Panc1 (cell line): ENCODE data around the gene NCAM2. TPM values are rescaled to one million over a fixed set of nuclear protein-coding genes. Genes with fewer than 3 reads are reported as not detected.

ENCODE experiments used
- ATAC-seq: fragments of 200-7000 bp; cut with Tn5 transposase; 2 replicates; pipeline ENCODE4 v1.9.1; 2020; ENCODE audit warnings: mild to moderate bottlenecking, moderate library complexity
- BruUV-seq: library from RNA; stranded (reverse); fragments of 400-500 nt; replicated peaks from 2 replicates; lab custom pipeline; 2021; lab: Mats Ljungman, UMichigan
- CTCF ChIA-PET: fragments of 300-600 bp; sonication (Branson Sonifier 250); formaldehyde crosslinking; loops from one replicate; lab custom pipeline; 2022; ENCODE audit warnings: antibody characterized with exemption; lab: Charles Lee
- POLR2A ChIA-PET: fragments of 300-600 bp; sonication (Branson Sonifier 250); formaldehyde crosslinking; loops from one replicate; lab custom pipeline; 2022; ENCODE audit warnings: antibody characterized with exemption; lab: Charles Lee
- DNase-seq: peaks from one replicate; pipeline ENCODE4 v3.0.0-alpha.2; 2010; ENCODE audit warnings: low read depth, low spot score
- H3K27ac ChIP-seq: 2 replicates; pipeline ENCODE4 v1.5.1; 2011; ENCODE audit warnings: mild to moderate bottlenecking, low read length, inconsistent platforms
- H3K27me3 ChIP-seq: fragments of 200-500 bp; sonication (Bioruptor generic); 2 replicates; pipeline ENCODE4 v1.6.0; 2014; ENCODE audit warnings: low read length, inconsistent platforms; ENCODE audit not compliant: control insufficient read depth, insufficient read depth
- H3K36me3 ChIP-seq: fragments of 200-500 bp; sonication (Bioruptor generic); 2 replicates; pipeline ENCODE4 v1.5.1; 2014; ENCODE audit warnings: inconsistent platforms, mild to moderate bottlenecking, low read length, moderate library complexity; ENCODE audit not compliant: control insufficient read depth, insufficient read depth
- H3K4me1 ChIP-seq: 2 replicates; pipeline ENCODE4 v1.5.1; 2011; ENCODE audit warnings: inconsistent platforms, mild to moderate bottlenecking, low read length, moderate library complexity; ENCODE audit not compliant: control insufficient read depth, insufficient read depth
- H3K4me3 ChIP-seq, 2 experiments: 2 replicates each; pipeline ENCODE4 v1.5.1; 2011 to 2012; ENCODE audit warnings: low read depth in 2 of 2, low read length in 2 of 2, mild to moderate bottlenecking in 2 of 2, inconsistent platforms in 1 of 2, moderate library complexity in 1 of 2
- H3K9me3 ChIP-seq: fragments of 200-500 bp; sonication (Bioruptor generic); 2 replicates; pipeline ENCODE4 v1.5.1; 2014; ENCODE audit warnings: low read depth, mild to moderate bottlenecking, inconsistent platforms, low read length, moderate library complexity; ENCODE audit not compliant: control insufficient read depth, insufficient read depth
- POLR2AphosphoS5 ChIP-seq: IDR thresholded peaks from 2 replicates; pipeline ENCODE4 v1.6.1; 2012; ENCODE audit warnings: mild to moderate bottlenecking, low read depth, low read length, moderate library complexity
- SIN3A ChIP-seq: IDR thresholded peaks from 2 replicates; pipeline ENCODE4 v1.6.1; 2012; ENCODE audit warnings: low read depth, mild to moderate bottlenecking, low read length, moderate library complexity, borderline replicate concordance; ENCODE audit not compliant: insufficient read depth
- TCF7L2 ChIP-seq: IDR thresholded peaks from 2 replicates; pipeline ENCODE4 v1.6.1; 2011; ENCODE audit warnings: mild to moderate bottlenecking, low read depth, low read length, inconsistent platforms
- in situ Hi-C: cut with HindIII; loops from 2 replicates; pipeline ENCODE4 v1.10.0; 2016; ENCODE audit warnings: low sequenced_read_pairs, low pct_unique_long_range_greater_than_20kb
- intact Hi-C: fragments of 100-400 bp; cut with micrococcal nuclease; formaldehyde crosslinking; loops from one replicate; pipeline ENCODE4 v1.10.0; 2022; ENCODE audit not compliant: unreplicated experiment
- total RNA-seq: library from RNA; stranded (reverse); gene quantifications from one replicate; pipeline ENCODE4 v1.2.1, GENCODE V29; 2021; ENCODE audit not compliant: unreplicated experiment
- TF ChIP-seq, protein P1 (sequence below), 2 experiments: IDR thresholded peaks; 2 replicates each; pipeline ENCODE4 v1.6.1; 2011 to 2012; ENCODE audit warnings: low read depth in 2 of 2, control low read depth in 1 of 2, low read length in 1 of 2, mild to moderate bottlenecking in 1 of 2, moderate library complexity in 1 of 2; ENCODE audit not compliant: insufficient read depth in 1 of 2
- TF ChIP-seq, protein P2 (sequence below): fragments of 450-650 bp; IDR thresholded peaks from 2 replicates; pipeline ENCODE4 v1.5.1; 2017; ENCODE audit warnings: mild to moderate bottlenecking

The NCAM2 gene
- total RNA-seq, 1 experiment from 2014 or later = 2.2 TPM

- no TSS peak for BruUV-seq
- H3K4me3 ChIP-seq = no peak overlapping the region
- ChIA-PET CTCF (no interaction called here), POLR2A (no interaction called here)
- no peaks in the 10 kb centered on the region for H3K27me3 ChIP-seq
- H3K4me1 ChIP-seq = no peaks in the 10 kb centered on the region
- no peak for ATAC-seq
- no peaks in the 10 kb centered on the region for H3K36me3 ChIP-seq
- no peaks in the 10 kb centered on the region for H3K9me3 ChIP-seq
- in situ Hi-C loops (no loop called here), intact Hi-C loops (no loop called here)
- no peak for DNase-seq
- H3K27ac ChIP-seq = no peak overlapping the region
- TF ChIP-seq, protein P1, sequence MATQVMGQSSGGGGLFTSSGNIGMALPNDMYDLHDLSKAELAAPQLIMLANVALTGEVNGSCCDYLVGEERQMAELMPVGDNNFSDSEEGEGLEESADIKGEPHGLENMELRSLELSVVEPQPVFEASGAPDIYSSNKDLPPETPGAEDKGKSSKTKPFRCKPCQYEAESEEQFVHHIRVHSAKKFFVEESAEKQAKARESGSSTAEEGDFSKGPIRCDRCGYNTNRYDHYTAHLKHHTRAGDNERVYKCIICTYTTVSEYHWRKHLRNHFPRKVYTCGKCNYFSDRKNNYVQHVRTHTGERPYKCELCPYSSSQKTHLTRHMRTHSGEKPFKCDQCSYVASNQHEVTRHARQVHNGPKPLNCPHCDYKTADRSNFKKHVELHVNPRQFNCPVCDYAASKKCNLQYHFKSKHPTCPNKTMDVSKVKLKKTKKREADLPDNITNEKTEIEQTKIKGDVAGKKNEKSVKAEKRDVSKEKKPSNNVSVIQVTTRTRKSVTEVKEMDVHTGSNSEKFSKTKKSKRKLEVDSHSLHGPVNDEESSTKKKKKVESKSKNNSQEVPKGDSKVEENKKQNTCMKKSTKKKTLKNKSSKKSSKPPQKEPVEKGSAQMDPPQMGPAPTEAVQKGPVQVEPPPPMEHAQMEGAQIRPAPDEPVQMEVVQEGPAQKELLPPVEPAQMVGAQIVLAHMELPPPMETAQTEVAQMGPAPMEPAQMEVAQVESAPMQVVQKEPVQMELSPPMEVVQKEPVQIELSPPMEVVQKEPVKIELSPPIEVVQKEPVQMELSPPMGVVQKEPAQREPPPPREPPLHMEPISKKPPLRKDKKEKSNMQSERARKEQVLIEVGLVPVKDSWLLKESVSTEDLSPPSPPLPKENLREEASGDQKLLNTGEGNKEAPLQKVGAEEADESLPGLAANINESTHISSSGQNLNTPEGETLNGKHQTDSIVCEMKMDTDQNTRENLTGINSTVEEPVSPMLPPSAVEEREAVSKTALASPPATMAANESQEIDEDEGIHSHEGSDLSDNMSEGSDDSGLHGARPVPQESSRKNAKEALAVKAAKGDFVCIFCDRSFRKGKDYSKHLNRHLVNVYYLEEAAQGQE (IDR thresholded peaks at IDR 0.05; ENCODE audit: insufficient read depth in 1 of 2, low read depth in 2 of 2, low read length in 1 of 2) = no peak
- TF ChIP-seq TCF7L2 (no peak), POLR2AphosphoS5 (no peak), SIN3A (no peak)
- TF ChIP-seq, protein P2, sequence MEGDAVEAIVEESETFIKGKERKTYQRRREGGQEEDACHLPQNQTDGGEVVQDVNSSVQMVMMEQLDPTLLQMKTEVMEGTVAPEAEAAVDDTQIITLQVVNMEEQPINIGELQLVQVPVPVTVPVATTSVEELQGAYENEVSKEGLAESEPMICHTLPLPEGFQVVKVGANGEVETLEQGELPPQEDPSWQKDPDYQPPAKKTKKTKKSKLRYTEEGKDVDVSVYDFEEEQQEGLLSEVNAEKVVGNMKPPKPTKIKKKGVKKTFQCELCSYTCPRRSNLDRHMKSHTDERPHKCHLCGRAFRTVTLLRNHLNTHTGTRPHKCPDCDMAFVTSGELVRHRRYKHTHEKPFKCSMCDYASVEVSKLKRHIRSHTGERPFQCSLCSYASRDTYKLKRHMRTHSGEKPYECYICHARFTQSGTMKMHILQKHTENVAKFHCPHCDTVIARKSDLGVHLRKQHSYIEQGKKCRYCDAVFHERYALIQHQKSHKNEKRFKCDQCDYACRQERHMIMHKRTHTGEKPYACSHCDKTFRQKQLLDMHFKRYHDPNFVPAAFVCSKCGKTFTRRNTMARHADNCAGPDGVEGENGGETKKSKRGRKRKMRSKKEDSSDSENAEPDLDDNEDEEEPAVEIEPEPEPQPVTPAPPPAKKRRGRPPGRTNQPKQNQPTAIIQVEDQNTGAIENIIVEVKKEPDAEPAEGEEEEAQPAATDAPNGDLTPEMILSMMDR = no peak
Observed at GRCh38 chr21:21097466-21097865, 99.3 kb downstream of the NCAM2 start.

GRCh38 chr21:21101911-21102310 is 103.7 kb downstream of the NCAM2 start:
- in situ Hi-C loops = no loop called here

More at GRCh38 chr21:21101911-21102310, 103.7 kb downstream of the NCAM2 start:
- ChIA-PET CTCF (interaction anchor here (0.6 kb wide), 1 partner anchor 11 kb away, joined by 4 read pairs; no protein-coding TSS in a partner anchor), POLR2A (no interaction called here)
- no peaks in the 10 kb centered on the region for H3K36me3 ChIP-seq
- intact Hi-C loops = loop anchor here (10.0 kb wide), 1 partner anchor 87 kb away; no protein-coding TSS in a partner anchor
- ATAC-seq (no peak), DNase-seq (no peak)
- H3K4me3 ChIP-seq = no peak overlapping the region
- no peaks in the 10 kb centered on the region for H3K9me3 ChIP-seq
- H3K4me1 ChIP-seq = no peaks in the 10 kb centered on the region
- TF ChIP-seq SIN3A = no peak
- TF ChIP-seq POLR2AphosphoS5 = no peak
- TF ChIP-seq, protein P1 (IDR thresholded peaks at IDR 0.05; ENCODE audit: insufficient read depth in 1 of 2, low read depth in 2 of 2, low read length in 1 of 2) = no peak
- TF ChIP-seq, protein P2 = peak; percentile 21; the same call in 1 of the 2 replicates
- TF ChIP-seq TCF7L2 = no peak
- BruUV-seq = no TSS peak
- no peaks in the 10 kb centered on the region for H3K27me3 ChIP-seq
- H3K27ac ChIP-seq = no peak overlapping the region
